Fibroblast of the aortic adventitia (primary cell): ENCODE measurements around the gene DNAH3. TPM values are rescaled to one million over a fixed set of nuclear protein-coding genes. Genes with fewer than 3 reads are reported as not detected.
A peak's percentile ranks its signal among the peaks of the same experiment; 100 is the strongest.

Experiments used
- DNase-seq: peaks from one replicate; pipeline ENCODE4 v3.0.0-alpha.2; 2010; ENCODE audit warnings: low read depth
- H3K4me3 ChIP-seq: 2 replicates; pipeline ENCODE4 v1.5.1; 2011; ENCODE audit warnings: low read depth, mild to moderate bottlenecking, control low read depth, low read length, moderate library complexity
- CTCF ChIP-seq: IDR thresholded peaks from 2 replicates; pipeline ENCODE4 v1.5.1; 2011; ENCODE audit warnings: mild to moderate bottlenecking, low read length, control low read depth, inconsistent platforms; ENCODE audit not compliant: insufficient read depth
- total RNA-seq: library from RNA; depleted of rRNA; stranded (reverse); fragments of >200 nt; gene quantifications from 2 replicates; pipeline ENCODE4 v1.2.3, GENCODE V29; 2012; ENCODE audit warnings: low replicate concordance

The DNAH3 gene
- total RNA-seq, 1 donor, result not detected

GRCh38 chr16:21192991-21193390 is 42.3 kb upstream of the DNAH3 start:
- no peak for DNase-seq
- no peak for TF ChIP-seq CTCF
- H3K4me3 ChIP-seq, result no peak overlapping the region

GRCh38 chr16:21190599-21190998 is 40.0 kb upstream of the DNAH3 start:
- peak; percentile 67 for DNase-seq
- no peak overlapping the region for H3K4me3 ChIP-seq
- TF ChIP-seq CTCF, result no peak

- no peak for DNase-seq
- TF ChIP-seq CTCF, result no peak
- H3K4me3 ChIP-seq, result no peak overlapping the region
Observed at GRCh38 chr16:21190013-21190412, 39.4 kb upstream of the DNAH3 start.

GRCh38 chr16:21189311-21189710 is 38.7 kb upstream of the DNAH3 start:
- no peak overlapping the region for H3K4me3 ChIP-seq
- DNase-seq, result no peak
- no peak for TF ChIP-seq CTCF

- DNase-seq, result no peak
- no peak for TF ChIP-seq CTCF
- no peak overlapping the region for H3K4me3 ChIP-seq
Observed at GRCh38 chr16:21186326-21186691, 35.7 kb upstream of the DNAH3 start.

GRCh38 chr16:21185659-21186325 is 35.1 kb upstream of the DNAH3 start:
- no peak for TF ChIP-seq CTCF
- no peak overlapping the region for H3K4me3 ChIP-seq
- DNase-seq, result no peak

- DNase-seq, result no peak
- no peak overlapping the region for H3K4me3 ChIP-seq
- no peak for TF ChIP-seq CTCF
Observed at GRCh38 chr16:21184834-21185233, 34.2 kb upstream of the DNAH3 start.
